Activated naive CD4-positive, alpha-beta T cell treated with anti-CD3 and anti-CD28 coated beads, Interleukin-2, amount 50 U/mL, for 16 hours (primary cell): ENCODE results near the gene MAST2.
"Not testable (repeated sequence)": the region's sequence is repeated elsewhere in the genome, so short reads cannot be mapped to it uniquely, and the experiment has no call there.

Source experiments
- DNase-seq: peaks from one replicate; pipeline ENCODE4 v3.0.0-alpha.2; 2020

The MAST2 gene

DNA sequence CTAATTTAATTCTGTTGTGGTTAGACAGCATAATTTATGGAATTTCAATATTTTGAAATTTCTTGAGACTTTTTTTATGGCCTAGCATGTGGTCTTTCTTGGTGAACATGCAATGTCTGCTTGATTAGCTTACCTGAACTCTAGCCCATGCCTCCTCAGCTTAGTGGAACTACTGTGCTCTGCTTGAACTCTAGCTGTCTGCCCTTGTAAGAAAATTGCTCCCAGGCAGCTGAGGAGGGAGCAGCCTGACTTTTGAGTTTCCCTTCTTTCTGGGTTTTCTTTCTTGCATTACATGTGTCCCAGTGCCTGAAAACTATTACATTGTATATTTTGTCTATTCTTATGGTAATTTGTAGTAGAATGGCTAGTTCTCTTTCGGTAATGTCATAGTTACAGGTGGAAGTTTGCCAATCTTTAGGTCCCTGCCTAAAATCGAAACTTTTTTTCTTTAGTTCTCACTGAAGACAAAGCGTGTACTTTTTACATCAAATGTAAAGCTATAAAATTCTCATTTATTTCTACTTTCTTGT, 105.3 kb downstream of the MAST2 start:
- DNase-seq, result no peak

GRCh38 chr1:45911634-45912033, 108.2 kb downstream of the MAST2 start:
- no peak for DNase-seq

GRCh38 chr1:45913183-45913683, 109.8 kb downstream of the MAST2 start:
- no peak for DNase-seq

DNA sequence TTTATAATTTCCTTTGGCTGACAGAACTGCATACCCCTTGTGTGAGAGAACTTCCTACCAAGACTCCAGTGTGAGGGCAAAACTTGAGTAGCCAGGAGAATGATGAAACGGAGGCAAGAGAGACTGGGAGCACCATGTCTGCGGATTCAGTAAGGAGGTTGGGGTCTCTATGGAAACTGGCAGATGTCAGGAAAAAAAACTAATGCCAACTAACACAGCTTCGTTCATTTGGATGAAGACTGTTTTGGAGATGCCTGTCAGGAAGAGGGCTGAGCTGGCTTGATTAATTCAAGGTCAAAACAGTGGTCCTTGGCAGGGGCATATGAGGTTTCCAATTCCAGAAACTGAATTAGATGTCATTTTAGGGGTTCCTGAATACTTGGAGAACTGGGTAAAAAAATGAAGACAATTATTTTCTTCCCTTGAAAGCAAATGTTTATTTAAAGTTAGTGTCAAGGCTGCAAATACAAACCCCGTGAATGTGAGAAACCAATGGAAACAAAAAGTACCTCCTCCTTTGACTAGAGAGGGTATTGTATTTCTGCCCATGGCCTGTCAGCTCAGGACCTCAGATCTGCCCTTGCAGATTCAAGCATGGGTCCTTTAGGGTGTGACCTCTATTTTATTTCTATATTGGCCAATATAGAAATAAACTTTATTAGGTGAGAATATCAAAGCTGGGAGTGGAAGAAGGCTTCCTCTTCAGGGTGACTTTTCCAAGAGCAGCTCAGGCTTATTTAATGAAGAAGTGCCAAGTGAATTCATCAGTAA, 110.5 kb downstream of the MAST2 start:
- DNase-seq, result no peak

GRCh38 chr1:45914836-45915235, 111.4 kb downstream of the MAST2 start:
- DNase-seq, result no peak

- no peak for DNase-seq
Measured at GRCh38 chr1:45922374-45922773, 119.0 kb downstream of the MAST2 start.

GRCh38 chr1:45922813-45923212, 119.4 kb downstream of the MAST2 start:
- no peak for DNase-seq

DNA sequence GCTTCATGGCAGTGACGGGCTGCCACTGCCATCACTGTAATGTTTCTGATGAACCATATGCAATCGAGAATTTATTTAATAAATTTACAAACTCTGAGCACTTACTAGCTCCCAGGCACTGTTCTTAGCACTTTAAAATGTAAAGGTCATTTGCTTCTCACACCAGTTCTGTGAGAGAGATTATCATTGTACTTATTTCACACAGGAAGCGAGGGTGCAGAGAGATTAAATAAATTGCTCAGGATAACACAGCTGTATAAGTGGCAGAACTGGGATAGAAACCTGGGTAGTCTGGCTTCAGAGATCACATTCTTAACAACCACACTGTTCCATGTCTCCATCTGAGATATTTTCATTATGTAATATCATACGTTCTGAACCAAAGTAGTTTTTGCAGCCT, 119.9 kb downstream of the MAST2 start:
- DNase-seq, result no peak

- DNase-seq, result no peak
Measured at GRCh38 chr1:45924736-45925135, 121.3 kb downstream of the MAST2 start.

DNA sequence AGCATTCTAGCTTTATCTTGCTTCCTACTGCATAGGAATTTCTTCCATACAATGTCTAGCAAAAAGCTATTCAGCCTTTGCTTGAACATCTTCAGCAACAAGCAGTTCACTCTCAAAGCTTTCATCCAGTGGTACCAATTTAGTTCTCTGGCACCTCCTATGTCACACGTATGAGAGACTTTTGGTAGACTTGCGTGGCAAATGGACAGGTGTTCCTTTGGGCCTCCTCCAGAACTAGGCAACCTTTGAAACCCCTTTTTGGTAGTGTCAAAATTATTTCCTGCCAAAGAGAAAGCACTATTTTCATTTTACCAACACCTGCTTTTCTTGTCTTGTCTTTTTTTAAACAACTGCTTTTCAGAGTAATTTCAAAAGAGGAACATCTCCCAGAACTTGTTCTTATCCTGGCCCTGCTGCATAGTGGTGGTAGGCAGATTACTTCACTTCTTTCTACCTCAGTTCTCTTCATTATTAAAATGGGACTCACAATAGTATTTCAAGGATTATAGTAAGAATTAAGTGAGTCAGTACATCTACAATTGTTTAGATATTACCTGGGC, 122.4 kb downstream of the MAST2 start:
- no peak for DNase-seq

DNA sequence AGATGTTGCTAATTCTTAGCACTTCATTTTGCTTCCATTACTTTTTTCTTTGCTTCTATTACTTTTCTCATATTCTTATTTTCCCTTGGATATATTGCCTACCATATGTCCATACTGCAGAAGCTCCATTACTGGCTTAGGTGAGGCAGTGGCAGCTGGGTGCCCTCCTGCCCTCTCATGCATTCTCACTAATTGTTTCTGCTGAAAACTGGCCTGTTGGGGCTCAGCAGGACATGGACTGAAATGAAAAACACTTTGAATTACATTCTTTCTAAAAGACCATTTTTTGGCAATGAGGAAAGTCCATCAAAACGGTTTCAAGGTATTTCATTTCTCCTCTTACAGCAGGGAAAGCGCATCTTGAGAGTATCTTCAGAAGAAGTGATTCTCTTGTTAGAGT, 122.9 kb downstream of the MAST2 start:
- no peak for DNase-seq

DNA sequence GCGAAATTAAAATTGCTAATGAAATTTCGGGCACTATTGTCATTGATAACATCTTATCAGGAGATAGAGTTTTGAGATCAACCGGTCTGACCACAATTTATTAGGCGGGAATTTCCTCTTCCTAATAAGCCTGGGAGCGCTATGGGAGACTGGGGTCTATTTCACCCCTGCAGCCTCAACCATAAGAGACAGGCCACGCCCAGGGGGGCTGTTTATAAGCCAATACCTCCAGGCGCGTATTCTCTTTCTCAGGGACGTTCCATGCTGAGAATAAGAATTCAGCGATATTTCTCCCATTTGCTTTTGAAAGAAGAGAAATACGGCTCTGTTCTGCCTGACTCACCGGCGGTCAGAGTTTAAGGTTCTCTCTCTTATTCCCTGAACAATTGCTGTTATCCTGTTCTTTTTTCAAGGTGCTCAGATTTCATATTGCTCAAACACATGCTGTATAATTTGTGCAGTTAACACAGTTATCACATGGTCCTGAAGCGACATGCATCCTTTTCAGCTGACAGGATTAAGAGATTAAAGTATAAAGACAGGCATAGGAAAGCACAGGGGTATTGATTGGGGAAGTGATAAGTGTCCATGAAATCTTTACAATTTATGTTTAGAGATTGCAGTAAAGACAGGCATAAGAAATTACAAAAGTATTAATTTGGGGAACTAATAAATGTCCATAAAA, 124.0 kb downstream of the MAST2 start:
- DNase-seq, result not testable (repeated sequence)

DNA sequence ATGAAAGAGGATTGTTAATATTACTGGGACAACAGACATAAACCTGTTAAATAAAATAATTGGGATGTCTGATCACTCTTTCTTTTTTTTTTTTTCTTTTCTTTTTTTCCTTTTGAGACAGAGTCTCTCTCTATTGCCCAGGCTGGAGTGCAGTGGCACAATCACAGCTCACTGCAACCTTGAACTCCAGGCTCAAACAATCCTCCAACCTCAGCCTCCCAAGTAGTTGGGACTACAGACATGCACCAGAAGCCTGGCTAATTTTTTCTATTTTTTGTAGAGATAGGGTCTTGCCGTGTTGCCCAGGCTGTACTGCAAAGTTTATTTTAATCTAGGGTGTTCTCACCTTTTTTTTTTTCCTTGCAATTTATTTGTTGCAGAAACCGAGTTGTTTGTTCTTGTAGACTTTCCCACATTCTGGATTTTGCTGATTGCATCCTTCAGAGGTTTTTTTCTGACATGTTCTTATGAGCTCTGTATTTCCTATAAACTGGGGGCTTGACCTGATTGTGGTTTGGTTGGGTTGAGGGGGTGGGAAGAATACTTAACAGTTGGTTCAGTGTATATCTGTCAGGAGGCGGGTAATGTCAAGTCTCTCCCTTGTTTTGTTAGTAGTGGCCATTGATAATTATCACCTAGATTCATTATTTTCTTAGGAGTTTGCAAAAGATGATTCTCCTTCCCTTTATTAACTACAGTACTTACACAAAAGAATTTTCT, 125.2 kb downstream of the MAST2 start:
- DNase-seq, result no peak

DNA sequence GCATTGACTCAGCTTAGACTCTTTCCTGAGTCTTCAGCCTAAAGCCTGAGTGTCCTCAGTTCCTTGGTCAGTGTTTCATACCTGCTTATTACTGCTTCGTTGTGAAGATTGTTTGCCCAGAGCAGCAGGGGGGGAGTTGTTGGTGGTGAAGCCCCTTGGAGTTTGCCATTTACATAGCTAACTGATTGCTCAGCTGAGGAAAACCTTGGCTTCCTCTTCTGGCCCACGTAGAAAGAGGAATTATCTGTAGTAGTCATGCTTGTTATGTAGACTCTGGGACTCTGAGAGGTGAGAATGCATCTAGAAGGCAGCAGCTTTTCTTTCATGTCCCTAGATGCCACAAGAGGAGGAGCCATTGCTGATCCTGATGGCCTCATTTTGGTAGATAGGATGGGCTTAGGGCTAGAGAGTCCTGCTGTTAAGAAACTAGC, 125.9 kb downstream of the MAST2 start:
- no peak for DNase-seq

GRCh38 chr1:45930258-45931150, 127.1 kb downstream of the MAST2 start:
- DNase-seq, result no peak

DNA sequence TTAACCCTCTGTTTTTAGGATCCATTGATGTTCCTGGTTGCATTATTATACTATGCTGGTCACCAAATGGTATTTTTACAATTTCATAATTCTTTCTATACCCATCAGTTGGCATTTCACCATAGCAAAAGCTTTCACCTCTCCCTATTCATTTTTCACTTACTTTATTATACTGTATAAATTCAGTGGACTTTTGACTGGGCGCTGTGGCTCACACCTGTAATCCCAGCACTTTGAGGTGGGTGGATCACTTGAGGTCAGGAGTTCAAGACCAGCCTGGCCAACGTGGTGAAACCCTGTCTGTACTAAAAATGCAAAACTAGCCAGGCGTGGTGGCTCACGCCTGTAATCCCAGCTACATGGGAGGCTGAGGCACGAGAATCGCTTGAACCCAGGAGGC, 128.8 kb downstream of the MAST2 start:
- not testable (repeated sequence) for DNase-seq

DNA sequence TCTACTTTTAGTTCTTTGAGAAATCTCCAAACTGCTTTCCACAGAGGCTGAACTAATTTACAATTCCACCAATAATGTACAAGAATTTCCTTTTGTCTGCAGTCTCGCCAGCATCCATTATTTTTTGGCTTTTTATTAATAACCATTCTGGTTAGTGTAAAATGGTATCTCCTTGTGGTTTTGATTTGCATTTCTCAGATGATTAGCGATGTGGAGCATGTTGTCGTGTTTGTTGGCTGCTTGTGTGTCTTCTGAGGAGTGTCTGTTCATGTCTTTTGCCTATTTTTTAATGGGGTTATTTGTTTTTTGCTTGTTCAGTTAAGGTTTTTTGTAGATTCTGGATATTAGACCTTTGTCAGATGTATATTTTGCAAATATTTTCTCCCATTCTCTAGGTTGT, 131.5 kb downstream of the MAST2 start:
- DNase-seq, result no peak

GRCh38 chr1:45938029-45938428, 134.6 kb downstream of the MAST2 start:
- DNase-seq, result no peak

DNA sequence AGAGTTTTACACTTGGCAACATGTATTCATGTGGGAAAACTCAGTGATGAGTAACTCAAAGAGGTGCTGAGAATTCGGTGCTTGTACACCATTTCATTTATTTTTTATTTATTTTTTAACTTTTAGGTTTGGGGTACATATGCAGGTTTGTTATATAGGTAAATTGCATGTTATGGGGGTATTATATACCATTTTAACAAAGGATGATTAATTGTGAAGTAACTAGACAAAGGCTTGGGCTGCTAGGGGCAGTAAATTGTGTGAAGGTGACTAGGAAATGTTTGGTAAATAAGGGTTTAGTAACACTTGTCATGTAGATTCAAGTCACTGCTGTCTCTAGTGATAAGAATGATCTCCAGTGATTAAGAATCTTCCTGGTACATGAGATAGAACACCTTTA, 139.0 kb downstream of the MAST2 start:
- DNase-seq, result no peak

DNA sequence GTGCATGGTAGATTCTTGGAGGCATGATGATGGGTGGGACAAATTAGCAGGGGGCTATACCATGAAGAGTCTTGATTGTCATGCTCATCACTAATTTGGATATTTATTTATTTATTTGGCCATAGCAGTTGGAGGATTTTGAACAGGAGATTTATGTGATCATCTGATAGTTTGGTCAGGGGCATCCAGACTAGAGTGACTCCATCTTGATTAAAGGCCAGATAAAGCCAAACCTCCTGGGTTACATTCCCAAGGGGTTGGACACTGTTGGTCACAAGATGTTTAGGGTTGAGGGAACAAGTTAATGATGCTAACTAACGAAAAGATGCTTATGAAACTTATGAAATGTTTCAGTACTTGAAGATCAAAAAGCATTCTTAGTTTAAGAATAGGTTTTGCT, 139.8 kb downstream of the MAST2 start:
- DNase-seq, result no peak

- DNase-seq, result no peak
Measured at GRCh38 chr1:45945426-45945825, 142.0 kb downstream of the MAST2 start.

- not testable (repeated sequence) for DNase-seq
Measured at GRCh38 chr1:45949462-45949861, 146.1 kb downstream of the MAST2 start.
